GM21390 (cell line): ENCODE data around the gene MUC4.
"Not testable (repeated sequence)": the region's sequence is repeated elsewhere in the genome, so short reads cannot be mapped to it uniquely, and the experiment has no call there.

Source experiments
- ATAC-seq: cut with Tn5 transposase; IDR thresholded peaks from one replicate; pipeline ENCODE4 v1.9.1; 2021; ENCODE audit not compliant: unreplicated experiment

The MUC4 gene

GRCh38 chr3:195815169-195815771 lies 3.5 kb upstream of the MUC4 start:
- ATAC-seq: no peak

- no peak for ATAC-seq
These were observed 2.3 kb upstream of the MUC4 start for GRCh38 chr3:195813916-195814640.

- no peak for ATAC-seq
These were observed 637 bp upstream of the MUC4 start for GRCh38 chr3:195812366-195812765.

- ATAC-seq: no peak
These were observed 1.3 kb downstream of the MUC4 start for GRCh38 chr3:195810455-195810845.

GRCh38 chr3:195809796-195810454 lies 1.8 kb downstream of the MUC4 start:
- no peak for ATAC-seq

- no peak for ATAC-seq
These were observed 2.4 kb downstream of the MUC4 start for GRCh38 chr3:195809291-195809785.

GRCh38 chr3:195808741-195809290 lies 2.9 kb downstream of the MUC4 start:
- ATAC-seq: no peak

GRCh38 chr3:195807681-195808121 lies 4.0 kb downstream of the MUC4 start:
- no peak for ATAC-seq

GRCh38 chr3:195806916-195807231 lies 4.9 kb downstream of the MUC4 start:
- ATAC-seq: no peak

- no peak for ATAC-seq
These were observed 5.4 kb downstream of the MUC4 start for GRCh38 chr3:195806211-195806915.

GRCh38 chr3:195805588-195805987 lies 6.1 kb downstream of the MUC4 start:
- not testable (repeated sequence) for ATAC-seq

- no peak for ATAC-seq
These were observed 6.5 kb downstream of the MUC4 start for GRCh38 chr3:195805181-195805580.

GRCh38 chr3:195803289-195803908 lies 8.3 kb downstream of the MUC4 start:
- no peak for ATAC-seq

GRCh38 chr3:195802795-195803194 lies 8.9 kb downstream of the MUC4 start:
- no peak for ATAC-seq

GRCh38 chr3:195802261-195802701 lies 9.4 kb downstream of the MUC4 start:
- ATAC-seq: no peak

GRCh38 chr3:195801251-195802183 lies 10.2 kb downstream of the MUC4 start:
- ATAC-seq: no peak

- ATAC-seq: no peak
These were observed 11.5 kb downstream of the MUC4 start for GRCh38 chr3:195800240-195800639.

- no peak for ATAC-seq
These were observed 14.9 kb downstream of the MUC4 start for GRCh38 chr3:195796795-195797194.

GRCh38 chr3:195794708-195795107 lies 17.0 kb downstream of the MUC4 start:
- no peak for ATAC-seq

- ATAC-seq: not testable (repeated sequence)
These were observed 19.1 kb downstream of the MUC4 start for GRCh38 chr3:195792621-195793020.
